ENCODE data around the gene SCT.

SCT gene

DNA sequence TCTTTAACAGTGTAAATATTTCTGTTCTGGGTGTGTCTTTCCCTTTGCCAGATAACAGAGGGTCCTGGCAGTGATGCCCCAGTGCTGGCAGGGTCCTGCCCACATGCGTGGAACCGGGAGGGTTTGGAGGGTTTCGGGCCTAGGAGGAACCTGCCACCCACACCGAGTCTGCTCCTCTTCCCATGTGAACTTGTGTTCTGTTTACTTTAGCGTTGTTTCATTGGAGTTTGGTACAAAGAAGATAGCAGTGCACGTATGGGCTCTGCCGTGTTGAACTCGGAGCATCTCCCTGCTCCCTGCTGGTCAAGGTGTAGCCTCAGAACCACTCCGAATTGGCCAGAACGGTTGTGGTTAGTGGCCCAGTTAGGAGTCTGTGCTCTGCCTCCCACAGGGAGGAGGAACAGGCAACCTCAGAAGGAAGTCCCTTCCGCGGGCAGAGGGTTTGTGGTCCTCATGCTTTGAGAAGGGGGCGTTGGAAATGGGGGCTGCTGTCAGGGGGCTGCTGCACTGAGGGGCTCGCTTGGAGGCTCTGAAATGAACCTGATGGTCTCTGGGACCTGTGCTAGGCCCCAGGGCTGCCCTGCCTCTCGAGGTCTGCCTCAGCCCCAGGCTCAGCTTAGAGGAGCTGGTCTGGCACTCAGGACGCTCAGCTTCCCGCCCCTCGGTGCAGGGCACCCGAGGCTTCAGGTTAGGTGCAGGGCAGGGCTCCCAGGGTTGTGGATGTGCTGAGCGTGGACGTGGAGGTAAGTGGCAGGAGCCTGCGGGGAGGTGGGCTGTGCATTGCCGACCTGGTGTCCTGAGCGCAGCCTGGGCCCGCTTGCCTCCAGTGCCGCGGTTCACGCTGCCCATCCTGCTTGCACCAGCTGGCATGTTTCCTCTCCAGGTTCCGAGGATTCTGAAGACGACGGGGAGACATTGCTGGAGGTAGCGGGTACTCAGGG lies 40.3 kb downstream of the SCT start:
- DNase-seq (ENCODE audit: low spot score): no peak

GRCh38 chr11:584287-584686 lies 42.7 kb downstream of the SCT start:
- DNase-seq (ENCODE audit: low spot score): no peak

- DNase-seq (ENCODE audit: low spot score): no peak
Observed at GRCh38 chr11:581752-582151, 45.2 kb downstream of the SCT start.

DNA sequence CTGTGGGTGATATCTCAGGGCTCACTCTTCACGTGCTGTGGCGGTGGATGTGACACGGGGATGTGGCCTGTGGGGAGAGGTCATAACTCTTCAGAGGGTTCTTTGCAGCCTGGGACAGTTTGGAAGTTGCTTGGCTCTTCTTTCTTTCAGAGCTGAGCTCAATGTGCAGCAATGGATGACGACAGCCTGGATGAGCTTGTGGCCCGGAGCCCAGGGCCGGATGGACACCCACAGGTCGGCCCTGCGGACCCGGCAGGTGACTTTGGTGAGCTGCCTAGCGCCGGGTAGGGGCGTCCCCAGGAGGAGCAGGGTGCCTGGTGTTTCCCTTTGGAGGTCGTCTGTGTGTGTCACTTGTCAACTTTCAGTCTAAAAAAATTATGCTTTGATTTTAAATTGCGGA lies 45.6 kb downstream of the SCT start:
- DNase-seq (ENCODE audit: low spot score): no peak

GRCh38 chr11:579830-580601 lies 47.0 kb downstream of the SCT start:
- no peak for DNase-seq (ENCODE audit: low spot score)

DNA sequence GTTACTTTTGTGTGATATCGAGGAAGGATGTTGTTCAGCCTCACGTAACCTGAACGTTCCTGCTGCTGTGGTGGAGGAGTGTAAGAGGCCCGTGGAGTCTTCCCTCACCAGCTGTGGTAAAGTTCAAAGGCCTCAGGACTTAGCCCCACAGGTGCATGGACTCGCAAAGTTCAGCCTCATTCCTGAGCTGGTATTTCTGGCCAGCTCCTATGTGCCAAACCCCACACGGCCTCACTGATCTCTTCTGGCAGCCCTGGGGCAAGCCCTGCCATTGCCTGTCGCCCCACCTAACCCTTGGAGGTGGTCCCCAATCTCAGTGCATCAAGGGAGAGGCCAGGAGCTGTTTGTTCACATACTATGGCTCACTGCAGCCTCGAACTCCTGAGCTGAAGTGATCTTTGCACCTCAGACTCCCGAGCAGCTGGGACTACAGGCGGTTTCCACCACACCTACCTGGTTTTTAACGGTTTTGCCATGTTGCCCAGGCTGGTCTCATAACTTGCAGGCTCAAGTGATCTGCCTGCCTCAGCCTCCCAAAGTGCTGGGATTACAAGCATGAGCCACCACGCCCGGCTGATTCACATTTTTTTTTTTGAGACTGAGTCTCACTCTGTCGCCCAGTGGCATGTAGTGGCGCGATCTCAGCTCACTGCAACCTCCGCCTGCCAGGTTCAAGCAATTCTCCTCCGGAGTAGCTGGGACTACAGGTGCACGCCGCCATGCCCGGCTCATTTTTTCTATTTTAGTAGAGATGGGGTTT lies 48.5 kb downstream of the SCT start:
- DNase-seq (ENCODE audit: low spot score): no peak

DNA sequence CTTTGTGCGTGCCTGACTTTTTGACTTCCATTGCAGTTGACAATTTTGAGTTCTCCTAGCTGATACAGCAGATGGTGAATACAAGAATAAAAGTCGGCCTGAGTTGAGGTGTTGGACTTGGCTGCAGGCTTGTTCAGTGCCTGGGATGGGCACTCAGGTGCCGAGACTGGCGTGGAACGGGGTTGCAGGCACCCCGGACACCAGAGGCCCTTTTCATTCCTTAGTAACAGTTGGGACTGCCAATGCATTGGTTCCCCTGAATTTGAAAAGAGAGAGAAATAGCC lies 49.4 kb downstream of the SCT start:
- DNase-seq (ENCODE audit: low spot score): no peak

DNA sequence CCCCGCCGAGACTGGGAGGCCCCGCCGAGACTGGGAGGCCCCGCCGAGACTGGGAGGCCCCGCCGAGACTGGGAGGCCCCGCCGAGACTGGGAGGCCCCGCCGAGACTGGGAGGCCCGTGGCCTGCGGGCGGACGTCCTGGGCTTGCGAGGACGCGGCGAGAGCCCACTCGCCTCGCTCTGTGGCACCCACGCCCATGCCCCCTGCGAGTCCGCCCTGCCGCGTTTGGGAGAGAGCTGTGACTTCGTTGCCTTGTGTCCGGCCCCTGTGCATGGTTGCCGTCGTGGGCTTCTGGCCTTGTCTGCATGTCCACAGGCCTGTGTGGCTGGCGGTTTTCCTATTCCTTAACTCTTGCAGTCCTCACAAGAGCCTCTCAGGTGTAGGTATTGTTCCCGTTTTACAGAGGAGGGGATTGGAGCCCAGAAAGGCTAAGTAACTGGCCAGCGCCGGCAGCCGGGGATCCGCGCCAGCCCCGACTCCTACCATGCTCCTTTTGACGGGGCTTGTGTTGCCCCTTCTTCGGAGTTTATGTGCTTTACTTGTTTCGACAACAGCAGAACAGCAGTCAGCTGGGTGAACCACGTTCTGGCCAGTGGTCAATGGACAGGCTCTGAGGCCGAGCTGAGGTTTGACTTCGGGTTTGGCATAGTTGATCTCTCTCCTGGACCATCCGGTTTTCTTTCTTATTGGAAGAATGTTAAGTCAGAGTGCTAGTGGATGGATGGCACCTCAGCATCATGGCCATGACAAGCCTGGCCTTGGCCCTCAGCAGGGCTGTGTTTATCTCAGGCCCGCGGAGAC lies 50.0 kb downstream of the SCT start:
- no peak for DNase-seq (ENCODE audit: low spot score)
